T47D (cell line): Measurements from ENCODE around the gene PDK3.

Source experiments
- DNase-seq, 2 experiments: peaks; one replicate each; pipeline versions ENCODE4 v3.0.0 to v3.0.0-alpha.2; 2011 to 2012; ENCODE audit warnings: low read depth in 1 of 2, low spot score in 1 of 2
- JUND ChIP-seq: IDR thresholded peaks from 2 replicates; pipeline ENCODE4 v1.6.1; 2012; ENCODE audit warnings: low read depth
- in situ Hi-C: cut with HindIII; loops from 2 replicates; pipeline ENCODE4 v1.10.0; 2016; ENCODE audit warnings: low sequenced_read_pairs, low pct_unique_long_range_greater_than_20kb

Gene PDK3

GRCh38 chrX:24464836-24465531 is at the start of gene PDK3:
Gene PDK3, plus strand, starts transcription at chrX:24465286. Its CDS starts 170 bp downstream, at chrX:24465456.
- in situ Hi-C loops: no loop called here
- TF ChIP-seq JUND: no peak
- DNase-seq: peak; percentile 51 to 96

GRCh38 chrX:24415921-24416320 is 49.2 kb upstream of the PDK3 start:
- no peak for TF ChIP-seq JUND
- in situ Hi-C loops: no loop called here
- DNase-seq: no peak

DNA sequence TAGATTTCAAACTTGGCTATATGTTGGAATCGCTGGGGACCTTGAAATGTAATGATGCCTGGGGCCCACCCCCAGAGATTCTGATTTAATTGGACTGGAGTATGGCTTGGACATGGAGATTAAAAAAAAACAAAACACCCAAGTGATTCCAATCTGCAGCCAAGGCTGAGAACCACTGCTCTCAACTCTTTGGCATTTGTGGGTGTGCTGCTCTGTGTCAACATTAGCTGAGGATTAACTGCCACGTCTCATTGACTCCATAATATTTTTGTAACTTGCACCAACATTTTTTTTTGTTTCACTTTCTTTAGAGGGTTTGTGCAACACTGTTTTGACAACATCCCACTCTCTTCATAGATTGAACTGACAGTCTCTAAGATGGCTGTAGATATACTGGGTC is 41.1 kb upstream of the PDK3 start:
- in situ Hi-C loops: no loop called here
- TF ChIP-seq JUND: no peak
- peak in 1 of 2 experiments; percentile 36 for DNase-seq

GRCh38 chrX:24424948-24425347 is 40.1 kb upstream of the PDK3 start:
- TF ChIP-seq JUND: no peak
- no peak for DNase-seq
- in situ Hi-C loops: no loop called here

DNA sequence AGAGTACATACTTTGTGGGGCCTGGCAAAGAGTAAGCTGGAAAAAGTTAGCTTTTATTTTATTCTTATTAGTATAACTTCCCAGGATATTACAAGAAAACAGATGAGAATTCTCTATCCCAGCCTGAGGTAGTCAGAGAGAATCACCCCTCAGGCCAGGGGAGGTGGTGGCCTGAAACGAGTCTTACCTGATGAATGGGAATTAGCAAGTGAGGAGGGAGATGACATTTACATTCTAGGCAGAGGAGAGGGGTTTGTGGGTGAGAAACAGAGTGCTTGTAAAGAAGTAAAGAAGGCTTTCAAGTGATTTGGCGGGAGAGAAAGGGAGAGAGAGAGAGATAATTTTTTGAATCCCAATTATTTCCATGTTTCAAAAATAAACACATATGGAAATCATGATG is 39.3 kb upstream of the PDK3 start:
- in situ Hi-C loops: no loop called here
- no peak for DNase-seq
- TF ChIP-seq JUND: no peak

- DNase-seq: peak in 1 of 2 experiments; percentile 50
- TF ChIP-seq JUND: no peak
- in situ Hi-C loops: no loop called here
Observed at GRCh38 chrX:24426340-24426913, 38.7 kb upstream of the PDK3 start.

DNA sequence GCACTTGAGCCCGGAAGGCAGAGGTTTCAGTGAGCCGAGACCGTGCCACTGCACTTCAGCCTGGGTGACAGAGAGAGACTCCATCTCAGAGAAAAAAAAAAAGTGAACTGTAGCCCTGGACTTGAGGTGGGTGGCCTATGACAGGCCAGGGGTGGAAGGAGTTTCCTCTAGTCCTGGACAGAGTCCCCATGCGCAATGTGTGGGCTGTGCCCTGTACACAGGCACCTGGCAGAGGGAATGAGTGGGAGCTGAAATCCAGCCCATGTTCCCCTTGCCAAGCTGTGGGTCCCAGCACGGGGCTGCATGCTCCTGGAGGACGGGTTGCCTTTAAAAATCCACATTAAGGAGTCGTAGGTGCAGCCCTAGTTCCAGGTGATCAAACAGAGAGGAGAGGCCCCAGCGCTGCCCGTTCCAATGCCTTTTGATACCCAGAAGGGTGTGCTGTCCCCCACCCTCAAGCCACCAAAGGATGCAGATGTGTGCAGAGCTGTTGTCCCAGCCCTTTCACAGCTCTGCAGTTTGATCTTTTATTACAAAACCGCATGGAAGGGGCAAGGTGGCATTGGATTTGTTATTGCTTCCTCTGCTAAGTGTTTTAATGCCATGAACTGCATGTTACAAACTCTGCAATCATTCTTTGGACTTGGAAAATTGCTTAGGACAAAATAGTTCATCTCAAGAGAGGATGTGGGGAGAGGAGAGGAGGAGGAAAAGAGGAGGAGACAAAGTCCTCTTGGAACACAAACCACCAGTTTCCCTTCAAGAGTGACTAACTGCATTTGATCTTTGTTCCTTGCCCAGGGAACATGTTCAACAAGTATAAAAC is 38.0 kb upstream of the PDK3 start:
- DNase-seq: no peak
- in situ Hi-C loops: no loop called here
- TF ChIP-seq JUND: no peak

DNA sequence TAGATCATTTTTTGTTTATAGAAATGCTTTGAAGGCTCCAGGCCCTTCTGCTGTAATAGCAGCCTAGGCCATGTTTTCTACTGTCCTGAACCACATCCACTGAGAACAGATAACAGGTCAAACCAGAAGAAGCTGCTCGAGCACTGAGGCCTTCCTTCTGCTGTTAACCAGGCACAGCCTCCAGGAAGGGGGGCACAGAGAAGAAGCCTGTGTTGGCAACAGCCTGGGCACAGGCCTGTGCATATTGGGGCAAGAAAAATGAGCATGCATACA is 37.4 kb upstream of the PDK3 start:
- no peak for TF ChIP-seq JUND
- DNase-seq: no peak
- in situ Hi-C loops: no loop called here

GRCh38 chrX:24428516-24428915 is 36.6 kb upstream of the PDK3 start:
- in situ Hi-C loops: no loop called here

DNA sequence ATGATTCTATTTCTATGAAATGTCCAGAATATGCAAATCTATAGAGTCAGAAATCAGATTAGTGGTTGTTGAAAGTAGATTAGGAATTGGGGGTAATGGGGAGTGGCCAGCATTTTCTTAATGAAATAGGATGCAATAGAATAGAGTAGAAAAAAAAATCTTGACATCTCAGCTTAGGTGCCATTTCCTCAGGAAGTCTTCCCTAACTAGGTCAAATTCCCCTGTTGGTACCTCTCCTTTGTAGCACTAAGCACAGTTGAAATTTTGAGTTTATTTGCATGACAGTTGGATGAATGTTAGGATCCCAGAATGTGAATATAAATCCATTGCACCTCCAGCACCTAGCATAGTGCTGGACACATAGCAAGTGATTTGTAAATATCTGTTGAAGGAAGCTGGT is 30.0 kb upstream of the PDK3 start:
- in situ Hi-C loops: no loop called here
- DNase-seq: no peak

More at GRCh38 chrX:24428516-24428915, 36.6 kb upstream of the PDK3 start:
- no peak for DNase-seq
- no peak for TF ChIP-seq JUND

GRCh38 chrX:24443918-24444317 is 21.2 kb upstream of the PDK3 start:
- no peak for DNase-seq
- TF ChIP-seq JUND: no peak
- in situ Hi-C loops: no loop called here

More for the DNA sequence above, 30.0 kb upstream of the PDK3 start:
- no peak for TF ChIP-seq JUND

DNA sequence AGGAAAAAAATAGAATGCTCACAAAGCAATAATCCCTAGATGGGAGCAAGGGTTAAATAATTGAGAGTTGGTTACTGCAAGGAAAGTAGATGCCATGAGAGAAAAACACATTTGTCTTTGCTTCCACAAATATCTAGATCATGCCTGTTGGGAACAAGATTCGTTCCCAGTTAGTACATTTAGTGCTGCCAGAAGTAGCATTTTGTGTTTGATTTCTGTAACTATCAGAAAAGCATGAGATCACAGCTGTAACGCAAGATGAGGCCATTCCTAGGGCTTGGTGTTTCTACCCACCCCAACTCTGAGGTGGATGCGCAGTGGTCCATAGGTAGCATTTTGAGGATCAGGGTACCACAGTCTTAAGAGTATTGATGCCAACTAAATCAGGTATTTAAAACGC is 20.4 kb upstream of the PDK3 start:
- no peak for DNase-seq
- in situ Hi-C loops: no loop called here
- no peak for TF ChIP-seq JUND

GRCh38 chrX:24448762-24449250 is 16.3 kb upstream of the PDK3 start:
- no peak for DNase-seq
- in situ Hi-C loops: no loop called here
- TF ChIP-seq JUND: no peak
